Raji (cell line): Measurements from ENCODE around the gene LRRC72.

Experiments used
- POLR2A ChIP-seq: IDR thresholded peaks from 2 replicates; pipeline ENCODE4 v1.6.1; 2011; ENCODE audit warnings: low read depth, low read length, control low read depth; ENCODE audit not compliant: insufficient read depth

Gene LRRC72

DNA sequence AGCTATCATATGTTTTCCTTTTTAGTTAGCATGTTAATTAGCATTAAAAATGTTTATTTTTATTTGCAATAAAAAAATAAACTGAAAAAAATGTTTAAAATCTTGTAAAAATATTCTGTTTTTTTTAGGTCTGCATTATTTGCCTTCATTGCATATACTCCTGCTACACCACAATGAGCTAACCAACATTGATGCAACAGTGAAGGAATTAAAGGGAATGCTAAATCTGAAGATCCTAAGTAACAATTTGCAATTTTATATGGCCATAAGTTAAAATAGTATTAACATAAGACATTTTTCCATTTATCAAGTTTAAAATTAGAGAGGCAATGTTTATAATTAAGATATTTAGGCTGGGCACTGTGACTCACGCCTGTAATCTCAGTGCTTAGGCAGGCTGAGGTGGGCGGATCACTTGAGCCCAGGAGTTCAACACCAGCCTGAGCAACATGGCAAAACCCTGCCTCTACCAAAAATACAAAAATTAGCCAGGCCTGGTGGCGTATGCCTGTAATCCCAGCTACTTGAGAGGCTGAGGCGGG lies 32.2 kb downstream of the LRRC72 start:
- TF ChIP-seq POLR2A = no peak

DNA sequence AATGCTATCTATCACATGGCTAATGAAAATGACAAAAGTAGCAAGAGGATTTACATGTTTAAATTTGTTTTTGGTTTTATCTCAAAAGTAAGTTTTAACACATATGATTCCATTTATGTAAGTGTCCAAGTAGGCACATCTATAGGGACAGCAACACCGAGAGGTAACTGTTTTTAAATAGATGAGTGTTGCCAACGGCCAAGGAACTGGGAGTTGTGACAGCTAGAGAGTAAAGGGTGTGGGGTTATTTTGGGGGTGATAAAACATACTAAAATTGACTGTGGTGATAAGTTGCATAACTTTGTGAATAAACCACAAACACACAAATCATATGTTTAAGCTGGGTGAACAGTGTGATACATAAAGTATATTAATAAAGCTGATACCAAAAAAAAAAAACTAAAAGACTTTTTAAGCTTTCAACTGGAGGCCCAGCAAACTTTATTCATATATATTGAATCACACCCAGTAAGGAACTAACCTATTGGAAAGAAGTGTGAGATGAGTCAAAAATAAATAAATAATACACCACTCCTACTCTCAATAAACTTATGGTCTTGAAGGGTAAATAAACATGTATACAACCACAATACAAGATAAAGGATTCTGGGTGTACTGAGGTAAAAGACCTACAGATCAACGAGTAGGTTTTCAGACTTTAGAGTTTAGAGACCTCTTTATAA lies 33.0 kb downstream of the LRRC72 start:
- TF ChIP-seq POLR2A = no peak

DNA sequence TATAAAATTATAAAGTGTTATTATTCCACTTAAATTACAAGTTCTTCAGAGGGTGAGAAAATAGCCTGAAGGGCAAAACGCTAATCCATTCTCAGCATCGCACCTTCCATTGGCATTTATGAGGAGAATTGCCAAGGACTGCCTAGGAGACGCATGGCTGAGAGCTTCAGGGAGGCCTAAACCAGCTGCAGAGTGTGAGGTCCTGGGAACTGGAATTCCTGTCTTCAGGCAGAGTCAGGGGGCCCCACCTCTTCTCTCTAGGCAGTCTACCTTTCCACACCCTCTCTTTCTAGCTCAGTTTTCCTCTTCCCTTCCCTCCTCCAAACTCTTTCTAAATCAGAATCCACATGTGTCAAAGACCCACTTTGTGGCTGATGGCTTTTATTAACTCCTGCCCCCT lies 35.3 kb downstream of the LRRC72 start:
- no peak for TF ChIP-seq POLR2A

DNA sequence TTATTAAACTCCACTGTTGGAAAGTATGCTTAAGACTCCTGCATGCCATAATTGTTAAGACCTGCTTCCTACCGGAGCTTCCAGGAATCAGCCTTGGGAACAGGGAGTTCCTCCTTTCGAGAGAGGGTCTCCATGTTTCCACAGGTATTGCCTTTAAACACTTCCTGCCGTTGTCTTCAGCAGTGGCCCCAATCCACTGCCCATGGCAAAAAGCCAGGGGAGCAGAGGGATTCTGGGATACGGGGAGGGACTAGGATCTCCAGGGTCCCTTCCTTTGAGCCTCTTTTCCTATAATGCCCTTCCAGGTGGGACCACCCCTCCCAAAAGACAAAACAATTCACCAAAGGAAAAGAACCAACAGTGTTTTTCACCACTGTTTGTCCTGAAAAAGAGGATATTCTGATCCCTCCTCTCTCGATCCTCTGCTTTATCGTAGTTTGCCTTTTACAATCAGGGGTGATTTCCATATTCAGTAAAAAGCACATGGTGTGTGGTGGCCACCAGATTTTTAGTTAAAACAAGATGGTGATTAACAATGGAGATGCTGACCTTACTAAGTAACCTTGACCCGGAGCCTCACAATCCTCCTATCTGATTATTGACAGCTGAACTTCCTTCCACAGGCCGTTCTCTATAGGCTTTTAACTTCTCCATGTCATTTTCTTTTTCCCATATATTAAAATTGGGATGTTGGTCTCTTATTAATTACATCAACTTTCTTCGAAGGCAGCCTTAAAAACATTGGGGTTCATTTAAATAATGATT lies 36.0 kb downstream of the LRRC72 start:
- TF ChIP-seq POLR2A = no peak

DNA sequence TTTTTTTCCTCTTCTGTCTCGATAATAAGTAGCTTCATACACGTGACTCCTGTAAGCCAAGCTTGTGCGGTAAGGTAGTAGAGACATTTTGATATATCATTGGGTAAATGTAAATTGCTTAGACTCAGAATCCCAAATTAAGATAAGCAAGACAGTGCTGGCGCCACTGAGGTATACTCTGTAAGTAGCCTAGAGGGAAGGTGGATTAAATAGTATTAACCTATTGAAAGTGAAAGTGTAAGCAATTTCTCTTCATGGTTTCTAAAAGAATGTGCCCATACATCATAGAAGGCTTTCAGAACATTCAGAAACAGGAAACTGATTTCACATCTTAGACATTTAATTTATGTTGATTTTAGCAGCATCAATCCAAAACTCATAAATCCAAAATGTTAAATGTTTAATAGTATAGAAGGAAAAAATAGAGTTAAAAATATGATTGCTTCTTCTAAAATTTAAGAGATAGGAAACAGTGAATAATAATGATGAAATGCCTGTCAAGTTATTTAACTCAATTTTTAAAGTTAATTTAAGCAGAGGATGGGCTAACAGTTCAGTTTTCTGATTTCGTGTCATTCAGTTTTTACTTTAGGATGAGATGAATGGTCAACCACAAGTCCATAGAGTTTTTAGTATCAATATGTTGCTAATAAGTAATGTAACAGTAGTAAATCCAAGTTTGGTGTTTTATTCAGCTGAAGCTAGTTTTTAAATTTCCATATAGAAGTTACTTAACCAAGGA lies 36.8 kb downstream of the LRRC72 start:
- no peak for TF ChIP-seq POLR2A

DNA sequence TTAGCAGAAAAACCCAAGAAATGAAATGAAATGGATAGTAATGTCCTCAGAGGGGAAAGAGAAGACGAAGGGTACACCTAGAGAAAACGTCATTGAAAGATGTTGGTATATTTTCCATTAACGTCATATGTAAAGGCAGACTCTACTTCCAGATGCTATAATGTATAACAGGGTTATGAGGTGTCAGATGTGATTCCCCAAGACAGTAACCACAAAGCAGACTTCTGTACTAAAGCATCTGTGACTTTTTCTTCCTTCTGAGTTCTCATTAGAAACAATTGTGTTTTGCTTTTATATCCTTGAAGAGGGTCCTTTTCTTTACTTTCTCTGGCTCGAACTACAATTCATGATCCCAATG lies 37.4 kb downstream of the LRRC72 start:
- TF ChIP-seq POLR2A = no peak

DNA sequence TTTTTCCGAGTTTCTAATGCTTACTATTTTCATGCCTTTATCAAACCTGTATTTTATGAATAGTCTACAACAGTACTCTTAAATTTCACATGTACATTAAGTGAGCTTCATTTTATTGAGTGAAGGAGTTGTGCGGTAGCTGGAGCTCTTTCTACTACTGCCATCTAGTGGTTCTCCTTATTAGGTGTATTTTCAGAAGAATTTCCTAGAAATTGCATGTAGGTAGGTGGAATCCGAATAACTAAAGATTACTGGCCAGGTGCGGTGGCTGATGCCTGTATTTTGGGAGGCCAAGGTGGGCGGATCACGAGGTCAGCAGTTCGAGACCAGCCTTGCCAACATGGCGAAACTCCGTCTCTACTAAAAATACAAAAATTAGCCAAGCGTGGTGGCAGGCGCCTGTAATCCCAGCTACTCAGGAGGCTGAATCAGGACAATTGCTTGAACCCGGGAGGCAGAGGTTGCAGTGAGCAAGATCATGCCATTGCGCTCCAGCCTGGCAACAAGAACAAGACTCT lies 38.3 kb downstream of the LRRC72 start:
- TF ChIP-seq POLR2A = no peak

DNA sequence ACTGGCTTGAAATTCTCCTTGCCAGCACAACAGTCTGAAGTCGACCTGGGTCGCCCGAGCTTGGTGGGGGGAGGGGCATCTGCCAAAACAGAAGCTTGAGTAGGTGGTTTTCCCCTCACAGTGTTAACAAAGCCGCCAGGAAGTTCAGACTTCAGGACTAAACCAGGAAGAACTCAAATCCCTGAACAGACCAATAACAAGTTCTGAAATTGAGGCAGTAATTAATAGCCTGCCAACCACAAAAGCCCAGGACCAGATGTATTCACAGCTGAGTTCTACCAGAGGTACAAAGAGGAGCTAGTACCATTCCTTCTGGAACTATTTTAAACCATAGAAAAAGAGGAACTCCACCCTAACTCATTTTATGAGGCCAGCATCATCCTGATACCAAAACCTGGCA lies 45.3 kb downstream of the LRRC72 start:
- no peak for TF ChIP-seq POLR2A

DNA sequence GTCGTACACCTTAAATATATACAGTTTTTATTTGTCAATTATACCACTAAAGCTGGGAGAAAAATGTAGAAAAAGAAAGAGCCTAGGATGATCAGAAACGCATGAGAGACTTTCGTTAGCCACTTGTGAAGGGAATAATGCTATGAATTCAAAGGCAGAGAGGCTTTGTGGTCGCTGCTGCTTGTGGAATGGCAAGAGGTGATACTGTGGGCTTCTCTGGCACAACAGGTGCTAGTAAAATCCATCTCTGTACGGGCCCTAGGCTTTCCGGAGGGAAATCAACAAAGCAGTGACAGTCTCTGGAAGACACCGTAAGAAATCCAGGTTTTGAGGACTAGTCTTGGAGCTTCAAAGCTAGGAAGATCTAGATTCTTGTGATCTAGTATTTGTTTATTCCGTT lies 52.6 kb downstream of the LRRC72 start:
- no peak for TF ChIP-seq POLR2A

DNA sequence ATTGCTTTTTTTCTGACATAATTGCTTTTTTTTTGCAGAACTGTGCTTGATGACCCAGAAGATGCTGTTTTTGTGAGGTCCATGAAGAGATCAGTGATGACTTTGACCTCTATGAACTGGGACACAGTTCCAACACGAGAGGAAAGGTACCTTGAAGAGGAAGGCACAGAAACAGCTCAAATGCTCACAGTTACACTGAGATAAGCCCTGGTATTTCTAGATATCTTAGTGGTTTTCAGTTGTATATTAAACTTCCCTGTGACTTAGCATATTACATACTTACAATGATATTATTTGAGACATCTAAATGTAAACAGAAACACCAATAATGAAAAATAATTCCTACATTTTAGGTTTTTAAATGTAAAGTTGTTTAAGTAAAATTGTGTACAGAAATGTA lies 54.7 kb downstream of the LRRC72 start:
- no peak for TF ChIP-seq POLR2A

DNA sequence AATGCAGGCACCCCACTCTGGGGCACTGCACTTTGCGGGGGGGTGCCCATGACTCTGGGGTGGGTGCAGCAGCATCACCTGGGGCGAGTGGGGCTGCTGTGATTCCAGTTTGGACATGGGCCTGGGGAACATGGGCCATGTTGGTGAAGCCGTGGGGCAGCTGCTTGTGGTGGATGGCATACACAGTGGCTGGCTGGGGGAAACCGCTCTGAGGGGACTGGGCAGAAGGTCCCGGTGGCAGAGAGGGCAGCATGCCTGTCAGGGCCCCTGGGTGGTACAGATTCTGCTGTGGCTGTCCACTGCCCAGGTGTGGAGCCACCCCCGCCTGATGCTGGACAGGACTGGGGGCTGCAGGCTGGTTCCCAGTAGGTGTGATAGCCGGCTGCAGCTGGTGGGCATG lies 57.2 kb downstream of the LRRC72 start:
- TF ChIP-seq POLR2A = no peak

DNA sequence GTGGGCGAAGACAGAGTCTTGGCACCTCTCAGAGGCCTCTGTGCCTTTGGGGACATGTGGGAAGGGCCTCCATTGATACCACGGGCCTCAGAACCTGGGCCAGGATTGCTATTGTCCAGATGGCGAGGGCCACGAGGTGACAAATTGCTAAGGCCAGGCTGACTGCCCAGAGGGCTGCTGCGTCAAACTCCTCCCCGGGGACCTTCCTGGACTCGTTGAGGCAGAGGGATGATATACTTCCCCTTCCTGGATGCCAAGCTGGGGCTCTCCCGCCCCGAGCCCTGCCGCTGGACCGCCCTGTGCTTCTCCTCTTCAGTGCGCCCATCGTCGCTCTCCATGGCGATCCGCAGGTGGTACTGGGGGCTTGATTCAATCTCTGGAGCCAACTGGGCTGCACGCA lies 58.9 kb downstream of the LRRC72 start:
- no peak for TF ChIP-seq POLR2A

DNA sequence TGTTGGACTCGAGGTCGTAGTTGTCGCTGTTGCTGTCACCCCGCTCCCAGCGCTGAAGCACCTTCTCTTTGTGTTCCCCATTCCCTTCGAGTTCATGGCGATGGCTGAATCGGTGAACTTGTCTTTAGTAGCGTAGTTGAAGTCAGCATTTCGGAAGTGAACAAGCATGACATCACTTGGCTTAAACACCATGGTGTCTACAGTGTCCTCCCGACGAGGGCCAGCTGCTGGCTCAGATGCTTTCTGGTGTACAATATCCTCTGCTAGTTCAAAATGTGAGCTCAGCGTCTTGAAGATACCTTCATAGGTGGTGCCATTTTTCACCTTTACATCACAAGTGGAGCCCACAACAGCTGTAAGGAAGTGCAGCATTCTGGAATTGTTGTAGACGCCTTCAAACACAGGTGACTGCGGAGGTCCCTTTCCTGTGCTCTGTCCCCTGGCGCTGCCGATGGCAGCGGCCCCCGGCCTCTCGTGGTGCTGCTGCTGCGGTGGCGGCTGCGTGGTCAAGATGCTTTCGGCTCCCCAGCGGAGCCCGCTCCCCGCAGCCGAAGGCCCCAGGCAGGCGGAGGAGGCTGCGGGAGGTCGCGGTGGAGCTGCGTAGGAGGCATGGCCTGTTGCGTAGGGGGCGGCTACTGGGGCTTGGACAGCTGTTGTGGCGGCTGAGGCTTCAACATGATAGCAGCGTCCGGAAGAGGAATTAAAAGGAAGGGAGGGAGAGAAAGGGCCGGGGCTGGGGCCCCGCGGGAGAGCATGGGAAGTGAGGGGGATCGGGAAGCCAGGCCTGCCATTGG lies 59.7 kb downstream of the LRRC72 start:
- no peak for TF ChIP-seq POLR2A

DNA sequence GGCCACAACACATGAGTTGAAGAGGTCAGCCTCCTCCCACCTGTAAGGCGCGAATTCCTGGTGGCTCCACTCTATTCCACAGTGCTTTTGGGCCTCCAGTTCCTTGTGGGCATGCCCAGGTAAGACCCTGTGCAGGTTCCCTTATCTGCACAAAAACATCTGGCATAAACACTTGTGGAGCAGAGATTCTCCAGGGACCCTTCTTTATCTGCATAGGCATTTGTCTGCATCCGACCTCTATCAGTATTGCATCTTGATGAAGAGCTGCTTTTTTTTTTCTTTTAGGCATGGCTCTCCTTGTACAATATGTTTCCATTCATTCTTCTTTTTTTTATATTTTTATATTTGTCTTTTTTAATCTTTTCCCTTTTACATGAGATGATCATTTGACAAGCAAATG lies 60.5 kb downstream of the LRRC72 start:
- TF ChIP-seq POLR2A = no peak

DNA sequence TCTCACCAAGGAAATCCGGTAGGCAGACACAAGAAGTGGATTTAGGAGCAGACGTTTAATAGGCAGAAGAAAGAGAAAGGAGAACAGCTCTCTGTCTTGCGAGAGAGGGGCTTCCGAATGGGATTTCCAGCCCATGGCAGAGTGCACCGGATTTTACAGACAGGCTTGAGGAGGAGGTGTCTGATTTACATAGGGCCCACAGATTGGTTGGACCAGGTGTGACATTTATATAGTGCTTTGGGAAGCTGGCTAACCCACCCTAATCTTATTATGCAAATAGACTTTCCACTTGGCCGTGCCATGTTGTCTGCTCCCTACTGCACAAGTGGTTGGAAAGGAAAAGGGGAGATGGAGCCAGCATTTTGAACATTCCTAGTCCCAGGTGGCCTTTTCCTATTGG lies 61.2 kb downstream of the LRRC72 start:
- no peak for TF ChIP-seq POLR2A
